ENCODE measurements around the gene SUMO2.
"Not testable (repeated sequence)": the region's sequence is repeated elsewhere in the genome, so short reads cannot be mapped to it uniquely, and the experiment has no call there.

Gene SUMO2

DNA sequence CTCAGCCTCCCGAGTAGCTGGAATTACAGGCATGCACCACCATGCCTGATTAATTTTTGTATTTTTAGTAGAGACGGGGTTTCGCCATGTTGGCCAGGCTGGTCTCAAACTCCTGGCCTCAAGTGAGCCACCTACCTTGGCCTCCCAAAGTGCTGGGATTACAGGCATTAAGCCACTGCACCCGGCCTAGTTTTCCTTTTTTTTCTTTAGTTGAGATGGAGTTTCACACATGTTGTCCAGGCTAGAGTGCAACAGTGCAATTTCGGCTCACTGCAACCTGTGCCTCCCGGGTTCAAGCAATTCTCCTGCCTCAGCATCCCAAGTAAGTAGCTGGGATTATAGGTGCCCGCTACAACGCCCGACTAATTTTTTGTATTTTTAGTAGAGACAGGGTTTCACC is 45.0 kb downstream of the SUMO2 start:
- H3K9ac ChIP-seq (ENCODE audit: low read depth, low read length); H3K4me3 ChIP-seq (ENCODE audit: low read length); H3K9me3 ChIP-seq (replicated peaks; ENCODE audit: low read length); H3K27me3 ChIP-seq (ENCODE audit: control insufficient read depth, insufficient read depth, low read length); H3K4me2 ChIP-seq (ENCODE audit: low read length); H3K4me1 ChIP-seq (ENCODE audit: control insufficient read depth, insufficient read depth, low read length): not testable (repeated sequence)
- H3K36me3 ChIP-seq (ENCODE audit: insufficient read depth, low read length): peaks cover 52% of the 10 kb centered on the region

DNA sequence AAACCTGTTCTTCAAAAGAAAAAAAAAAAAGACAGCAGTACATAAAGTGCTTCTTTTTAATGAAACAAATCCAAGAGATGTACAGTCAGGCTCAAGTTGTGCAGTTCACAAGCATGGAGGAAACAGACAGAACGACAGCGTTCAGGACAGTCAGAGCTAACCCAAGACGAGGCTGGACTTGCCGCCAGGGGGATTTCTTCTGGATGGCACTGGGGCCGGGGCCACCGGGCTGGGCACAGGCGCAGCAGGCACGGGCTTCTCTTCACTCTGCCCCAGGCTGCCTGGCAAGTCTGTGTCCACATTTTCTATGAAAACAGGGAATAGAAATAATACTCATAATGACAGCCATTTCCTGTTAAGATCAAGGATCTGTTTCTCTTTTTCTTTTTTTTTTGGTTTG is 46.8 kb downstream of the SUMO2 start:
- Histone ChIP-seq H3K9me3 (replicated peaks; ENCODE audit: low read length) (no peaks in the 10 kb centered on the region), H3K4me2 (ENCODE audit: low read length) (no peak overlapping the region), H3K27me3 (ENCODE audit: control insufficient read depth, insufficient read depth, low read length) (no peaks in the 10 kb centered on the region), H3K4me1 (ENCODE audit: control insufficient read depth, insufficient read depth, low read length) (no peaks in the 10 kb centered on the region), H3K9ac (ENCODE audit: low read depth, low read length) (no peak overlapping the region), H3K4me3 (ENCODE audit: low read length) (no peak overlapping the region), H3K36me3 (ENCODE audit: insufficient read depth, low read length) (peaks cover 40% of the 10 kb centered on the region)

DNA sequence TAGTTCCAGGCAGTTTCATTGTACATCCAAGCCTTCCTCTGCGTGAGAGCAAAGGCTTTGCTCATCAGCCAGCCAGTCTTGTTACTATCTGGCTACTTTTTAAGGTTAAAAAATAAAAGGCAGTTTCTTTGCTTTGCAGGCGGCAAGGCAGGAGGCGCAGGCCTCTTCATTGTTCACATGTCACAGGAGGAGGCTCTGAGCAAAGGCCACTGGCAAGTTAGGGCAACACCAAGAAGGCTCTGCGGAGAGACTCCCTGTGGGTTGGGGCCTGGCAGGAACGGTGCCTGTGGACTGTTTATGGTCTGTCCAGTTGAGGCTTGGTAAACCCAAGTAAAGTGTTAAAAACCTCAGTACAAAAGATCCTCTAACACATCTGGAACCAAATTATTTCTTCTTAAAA is 47.3 kb downstream of the SUMO2 start:
- no peak overlapping the region for H3K4me3 ChIP-seq (ENCODE audit: low read length)
- no peaks in the 10 kb centered on the region for H3K9me3 ChIP-seq (replicated peaks; ENCODE audit: low read length)
- H3K27me3 ChIP-seq (ENCODE audit: control insufficient read depth, insufficient read depth, low read length): no peaks in the 10 kb centered on the region
- H3K36me3 ChIP-seq (ENCODE audit: insufficient read depth, low read length): peaks cover 36% of the 10 kb centered on the region
- peaks cover 1% of the 10 kb centered on the region for H3K4me1 ChIP-seq (ENCODE audit: control insufficient read depth, insufficient read depth, low read length)
- no peak overlapping the region for H3K4me2 ChIP-seq (ENCODE audit: low read length)
- no peak overlapping the region for H3K9ac ChIP-seq (ENCODE audit: low read depth, low read length)

DNA sequence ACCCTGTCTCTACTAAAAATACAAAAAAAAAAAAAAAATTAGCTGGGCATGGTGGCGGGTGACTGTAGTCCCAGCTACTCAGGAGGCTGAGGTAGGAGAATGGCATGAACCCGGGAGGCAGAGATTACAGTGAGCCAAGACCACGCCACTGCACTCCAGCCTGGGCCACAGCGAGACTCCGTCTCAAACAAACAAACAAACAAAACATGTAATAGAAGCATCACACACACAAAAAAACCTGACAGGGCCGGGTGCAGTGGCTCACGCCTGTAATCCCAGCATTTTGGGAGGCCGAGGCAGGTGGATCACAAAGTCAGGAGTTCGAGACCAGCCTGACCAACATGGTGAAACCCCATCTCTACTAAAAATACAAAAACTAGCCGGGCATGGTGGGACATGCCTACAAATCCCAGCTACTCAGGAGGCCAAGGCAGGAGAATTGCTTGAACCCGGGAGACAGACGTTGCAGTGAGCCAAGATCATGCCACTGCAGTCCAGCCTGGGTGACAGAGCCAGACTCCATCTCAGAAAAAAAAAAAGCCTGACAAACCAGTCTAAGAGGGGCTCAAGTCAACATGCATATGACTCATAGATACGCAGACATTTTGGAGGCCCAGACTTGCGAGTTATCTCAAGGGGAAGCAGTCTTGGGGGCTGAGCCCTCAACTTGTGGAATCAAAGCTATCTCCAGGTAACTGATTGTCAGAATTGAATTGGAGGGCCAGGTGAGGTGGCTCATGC is 49.0 kb downstream of the SUMO2 start:
- peaks cover 35% of the 10 kb centered on the region for H3K36me3 ChIP-seq (ENCODE audit: insufficient read depth, low read length)
- not testable (repeated sequence) for H3K4me3 ChIP-seq (ENCODE audit: low read length); H3K4me2 ChIP-seq (ENCODE audit: low read length); H3K9me3 ChIP-seq (replicated peaks; ENCODE audit: low read length); H3K9ac ChIP-seq (ENCODE audit: low read depth, low read length); H3K27me3 ChIP-seq (ENCODE audit: control insufficient read depth, insufficient read depth, low read length); H3K4me1 ChIP-seq (ENCODE audit: control insufficient read depth, insufficient read depth, low read length)

DNA sequence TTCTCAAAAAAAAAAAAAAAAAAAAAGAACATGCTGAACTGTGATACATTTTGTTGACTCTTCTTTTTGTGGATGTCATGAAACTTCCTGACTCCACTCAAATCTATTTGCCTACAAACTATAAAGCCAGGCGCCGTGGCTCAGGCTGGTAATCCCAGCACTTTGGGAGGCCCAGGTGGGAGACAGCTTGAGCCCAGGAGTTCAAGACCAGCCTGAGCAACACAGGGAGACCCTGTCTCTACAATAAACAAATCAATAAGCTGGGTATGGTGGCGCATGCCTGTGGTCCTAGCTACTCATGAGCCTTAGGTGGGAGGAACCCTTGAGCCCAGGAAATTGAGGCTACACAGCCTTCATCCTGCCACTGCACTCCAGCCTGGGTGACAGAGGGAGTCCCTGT is 49.8 kb downstream of the SUMO2 start:
- H3K4me2 ChIP-seq (ENCODE audit: low read length): no peak overlapping the region
- H3K27me3 ChIP-seq (ENCODE audit: control insufficient read depth, insufficient read depth, low read length): no peaks in the 10 kb centered on the region
- H3K4me1 ChIP-seq (ENCODE audit: control insufficient read depth, insufficient read depth, low read length): peaks cover 5% of the 10 kb centered on the region
- H3K4me3 ChIP-seq (ENCODE audit: low read length): no peak overlapping the region
- no peaks in the 10 kb centered on the region for H3K9me3 ChIP-seq (replicated peaks; ENCODE audit: low read length)
- H3K36me3 ChIP-seq (ENCODE audit: insufficient read depth, low read length): peaks cover 29% of the 10 kb centered on the region
- H3K9ac ChIP-seq (ENCODE audit: low read depth, low read length): no peak overlapping the region

DNA sequence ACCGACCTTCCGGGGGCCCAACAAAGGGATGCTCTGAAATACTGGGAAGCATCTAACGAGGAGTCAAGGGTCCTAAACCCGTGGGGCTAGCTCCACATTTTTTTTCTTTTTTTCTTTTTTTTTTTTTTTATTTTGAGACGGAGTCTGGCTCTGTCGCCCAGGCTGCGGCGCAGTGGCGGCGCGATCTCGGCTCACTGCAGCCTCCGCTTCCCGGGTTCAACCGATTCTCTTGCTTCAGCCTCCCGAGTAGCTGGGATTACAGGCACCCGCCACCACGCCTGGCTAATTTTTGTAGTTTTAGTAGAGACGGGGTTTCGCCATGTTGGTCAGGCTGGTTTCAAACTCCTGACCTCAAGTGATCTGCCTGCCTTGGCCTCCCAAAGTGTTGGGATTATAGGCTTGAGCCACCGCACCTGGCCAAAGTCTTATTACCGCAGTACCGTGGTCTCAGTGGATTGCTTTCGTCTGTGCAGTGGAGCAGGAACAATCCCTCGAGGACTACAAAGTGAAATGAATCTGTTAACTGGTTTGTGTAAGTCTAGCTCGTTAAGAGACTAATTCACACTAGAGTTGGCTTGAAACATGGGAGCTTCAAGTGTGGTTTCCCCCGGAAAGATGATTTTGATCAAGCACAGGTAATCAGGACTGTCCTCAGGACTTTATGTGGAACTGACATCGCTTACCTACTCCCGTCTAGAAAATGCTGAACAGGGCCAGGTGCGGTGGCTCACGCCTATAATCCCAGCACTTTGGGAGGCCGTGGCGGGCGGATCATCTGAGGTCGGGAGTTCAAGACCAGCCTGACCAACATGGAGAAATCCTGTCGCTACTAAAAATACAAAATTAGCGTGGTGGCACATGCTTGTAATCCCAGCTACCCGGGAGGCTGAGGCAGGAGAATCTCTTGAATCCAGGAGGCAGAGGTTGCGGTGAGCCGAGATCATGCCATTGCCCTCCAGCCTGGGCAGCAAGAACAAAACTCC is 50.5 kb downstream of the SUMO2 start:
- Histone ChIP-seq H3K9ac (ENCODE audit: low read depth, low read length) (peak overlapping the region; percentile 95), H3K4me3 (ENCODE audit: low read length) (peak overlapping the region; percentile 94), H3K4me2 (ENCODE audit: low read length) (peak overlapping the region; percentile 99), H3K36me3 (ENCODE audit: insufficient read depth, low read length) (peaks cover 29% of the 10 kb centered on the region)
- H3K4me1 ChIP-seq (ENCODE audit: control insufficient read depth, insufficient read depth, low read length); H3K9me3 ChIP-seq (replicated peaks; ENCODE audit: low read length); H3K27me3 ChIP-seq (ENCODE audit: control insufficient read depth, insufficient read depth, low read length): not testable (repeated sequence)

DNA sequence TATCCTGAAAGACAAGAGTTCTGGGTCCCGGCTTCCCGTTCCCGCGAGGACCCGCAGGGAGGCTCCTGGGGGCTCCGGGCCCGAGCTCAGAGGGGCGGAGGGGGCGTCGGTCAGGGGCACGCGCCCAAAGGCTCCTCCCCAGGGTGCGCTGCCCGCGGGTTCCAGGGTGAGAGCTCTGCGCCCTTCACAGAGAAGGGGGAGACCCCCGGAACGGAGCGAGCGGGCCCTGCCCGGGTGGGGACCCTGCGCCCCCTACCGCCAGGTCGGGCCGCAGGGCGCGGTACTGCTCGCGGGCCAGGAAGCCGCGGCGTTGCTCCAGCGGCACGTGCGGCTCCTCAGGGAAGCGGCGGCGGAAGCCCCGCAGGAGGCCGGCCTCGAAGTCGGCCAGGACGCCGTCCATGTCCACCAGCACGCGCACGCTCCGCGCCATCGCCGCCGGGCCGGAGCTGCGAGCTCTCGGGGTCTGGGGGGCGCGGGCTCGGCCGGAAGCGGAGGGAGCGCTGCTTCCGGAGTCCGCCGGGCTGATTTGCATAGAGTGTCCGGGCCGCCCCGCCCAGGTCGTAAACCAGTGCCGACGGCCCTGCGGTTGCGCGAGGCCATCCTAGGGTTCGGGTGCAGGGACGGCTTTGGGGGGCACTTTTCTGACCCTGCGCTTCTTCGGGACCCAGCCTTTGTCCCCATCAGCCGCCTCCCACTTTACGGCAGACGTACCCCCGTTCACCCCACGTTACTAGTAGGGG is 51.3 kb downstream of the SUMO2 start, which contains the start of gene NT5C:
Gene NT5C (minus strand): TSS at position 465 of the 740 bp plus-strand sequence. CDS start 35 bp downstream, at position 430.
- Histone ChIP-seq H3K36me3 (ENCODE audit: insufficient read depth, low read length) (peaks cover 29% of the 10 kb centered on the region), H3K4me1 (ENCODE audit: control insufficient read depth, insufficient read depth, low read length) (peaks cover 5% of the 10 kb centered on the region), H3K27me3 (ENCODE audit: control insufficient read depth, insufficient read depth, low read length) (no peaks in the 10 kb centered on the region), H3K9me3 (replicated peaks; ENCODE audit: low read length) (no peaks in the 10 kb centered on the region), H3K4me2 (ENCODE audit: low read length) (peak within 1 kb of the TSS; percentile 99), H3K4me3 (ENCODE audit: low read length) (peak within 1 kb of the TSS; percentile 94), H3K9ac (ENCODE audit: low read depth, low read length) (peak within 1 kb of the TSS; percentile 95)

DNA sequence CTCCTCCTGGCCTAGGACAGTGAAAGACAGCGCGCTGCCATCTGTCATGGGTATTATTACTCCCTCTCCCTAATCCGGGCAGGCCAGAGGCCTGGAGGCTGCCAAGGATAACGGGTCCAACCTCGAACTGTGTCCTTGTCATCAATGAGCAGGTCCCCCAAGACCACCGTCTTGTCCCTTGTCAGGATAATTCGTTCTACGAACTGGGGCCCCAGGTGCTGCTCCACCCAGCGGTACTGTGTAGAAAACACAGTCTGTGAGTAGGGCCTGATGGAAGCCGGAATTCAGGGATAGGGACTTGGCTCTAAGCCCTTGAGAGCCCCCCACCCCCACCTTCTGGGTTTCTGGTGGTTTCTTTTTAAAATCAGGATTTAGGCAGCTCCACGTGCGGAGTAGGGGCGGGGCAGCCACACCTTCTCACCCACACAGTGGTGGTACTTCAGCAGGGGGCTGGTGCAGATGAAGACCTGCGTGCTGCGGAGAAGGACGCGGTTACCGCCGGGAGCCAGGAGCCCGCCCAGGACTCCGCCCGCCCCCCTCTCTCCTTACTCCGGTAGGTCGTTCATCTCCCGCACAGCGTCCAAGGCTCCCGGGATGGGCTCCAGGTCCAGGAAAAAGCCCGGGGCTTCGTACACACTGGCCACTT is 52.0 kb downstream of the SUMO2 start:
- Histone ChIP-seq H3K4me1 (ENCODE audit: control insufficient read depth, insufficient read depth, low read length) (peaks cover 5% of the 10 kb centered on the region), H3K36me3 (ENCODE audit: insufficient read depth, low read length) (peaks cover 25% of the 10 kb centered on the region), H3K4me3 (ENCODE audit: low read length) (peak overlapping the region; percentile 94), H3K4me2 (ENCODE audit: low read length) (peak overlapping the region; percentile 99), H3K9ac (ENCODE audit: low read depth, low read length) (peak overlapping the region; percentile 95), H3K27me3 (ENCODE audit: control insufficient read depth, insufficient read depth, low read length) (no peaks in the 10 kb centered on the region), H3K9me3 (replicated peaks; ENCODE audit: low read length) (no peaks in the 10 kb centered on the region)

DNA sequence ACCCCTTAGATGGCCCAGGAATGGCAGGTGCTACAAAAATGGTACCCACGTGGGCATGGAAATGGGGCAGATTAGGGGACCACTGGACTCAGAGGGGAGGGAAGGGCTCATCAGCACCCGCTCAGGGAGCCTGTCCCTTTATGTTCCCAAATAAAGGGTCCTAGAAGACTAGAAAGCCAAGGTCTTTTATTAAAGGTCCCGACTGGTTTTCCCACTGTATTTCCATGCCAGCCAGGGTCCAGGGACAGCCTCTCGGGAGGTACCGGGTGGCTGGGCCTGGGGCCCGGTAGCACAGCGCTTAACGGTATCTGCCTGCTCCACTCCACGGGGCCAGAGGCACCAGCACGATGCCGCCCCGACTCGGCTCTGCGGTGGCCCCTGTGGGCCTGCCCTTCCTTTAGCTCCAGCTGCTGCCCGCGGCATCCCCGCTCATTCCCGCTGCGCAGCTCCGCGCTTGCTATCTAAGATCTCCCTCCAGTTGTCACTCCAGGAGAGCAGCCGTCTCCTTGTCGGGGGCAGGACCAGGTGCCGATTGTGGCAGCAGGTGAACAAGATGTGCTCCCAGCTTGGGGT is 52.6 kb downstream of the SUMO2 start:
- peak overlapping the region; percentile 99 for H3K4me2 ChIP-seq (ENCODE audit: low read length)
- peak overlapping the region; percentile 95 for H3K9ac ChIP-seq (ENCODE audit: low read depth, low read length)
- H3K4me3 ChIP-seq (ENCODE audit: low read length): peak overlapping the region; percentile 94
- H3K27me3 ChIP-seq (ENCODE audit: control insufficient read depth, insufficient read depth, low read length): no peaks in the 10 kb centered on the region
- peaks cover 5% of the 10 kb centered on the region for H3K4me1 ChIP-seq (ENCODE audit: control insufficient read depth, insufficient read depth, low read length)
- H3K9me3 ChIP-seq (replicated peaks; ENCODE audit: low read length): no peaks in the 10 kb centered on the region
- H3K36me3 ChIP-seq (ENCODE audit: insufficient read depth, low read length): peaks cover 19% of the 10 kb centered on the region

DNA sequence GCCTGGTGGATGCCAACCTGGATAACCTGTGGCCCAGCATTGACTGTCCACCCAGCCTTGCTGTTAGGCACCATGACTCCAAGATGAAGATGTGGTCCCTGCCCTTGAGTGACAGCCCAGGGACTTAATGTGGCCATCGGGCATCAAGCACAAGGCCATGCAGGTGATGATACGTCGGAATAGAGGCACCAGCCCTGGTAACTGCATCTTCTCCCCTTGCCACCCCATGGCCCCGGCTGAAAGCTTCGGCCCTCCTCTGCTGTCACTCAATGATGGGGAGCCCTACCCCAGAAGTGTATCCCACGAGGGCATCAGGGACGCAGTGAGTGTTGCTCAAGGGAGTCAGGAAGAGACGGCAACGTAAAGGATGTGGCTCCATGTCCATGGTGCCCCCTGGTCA is 53.2 kb downstream of the SUMO2 start:
- Histone ChIP-seq H3K9ac (ENCODE audit: low read depth, low read length) (no peak overlapping the region), H3K36me3 (ENCODE audit: insufficient read depth, low read length) (peaks cover 16% of the 10 kb centered on the region), H3K27me3 (ENCODE audit: control insufficient read depth, insufficient read depth, low read length) (no peaks in the 10 kb centered on the region), H3K4me2 (ENCODE audit: low read length) (no peak overlapping the region), H3K4me1 (ENCODE audit: control insufficient read depth, insufficient read depth, low read length) (peaks cover 9% of the 10 kb centered on the region), H3K4me3 (ENCODE audit: low read length) (no peak overlapping the region), H3K9me3 (replicated peaks; ENCODE audit: low read length) (no peaks in the 10 kb centered on the region)
